ENCODE data around the gene SYT15B. TPM values are rescaled to one million over a fixed set of nuclear protein-coding genes. Genes with fewer than 3 reads are reported as not detected.
"Not testable (repeated sequence)": the region's sequence is repeated elsewhere in the genome, so short reads cannot be mapped to it uniquely, and the experiment has no call there.

Gene SYT15B
- total RNA-seq, 2 experiments from 2014 or later: 0.16 TPM

GRCh38 chr10:47753871-47754270 is 9.5 kb downstream of the SYT15B start:
- H3K4me3 Mint-ChIP-seq; DNase-seq; intact Hi-C loops (cut with micrococcal nuclease); H3K9me3 Mint-ChIP-seq; H3K27me3 Mint-ChIP-seq; H3K27ac Mint-ChIP-seq; H3K36me3 Mint-ChIP-seq (ENCODE audit: low read depth); POLR2A ChIA-PET; ATAC-seq; H3K4me1 Mint-ChIP-seq (ENCODE audit: low read depth); CTCF ChIA-PET: not testable (repeated sequence)

- H3K4me3 Mint-ChIP-seq; H3K36me3 Mint-ChIP-seq (ENCODE audit: low read depth); DNase-seq; H3K27me3 Mint-ChIP-seq; H3K27ac Mint-ChIP-seq; H3K4me1 Mint-ChIP-seq (ENCODE audit: low read depth); H3K9me3 Mint-ChIP-seq; POLR2A ChIA-PET; CTCF ChIA-PET; intact Hi-C loops (cut with micrococcal nuclease): not testable (repeated sequence)
- peak; percentile 62 for ATAC-seq
These were observed 10.2 kb downstream of the SYT15B start for GRCh38 chr10:47753176-47753575.

- not testable (repeated sequence) for ATAC-seq; H3K36me3 Mint-ChIP-seq (ENCODE audit: low read depth)
These were observed 11.6 kb downstream of the SYT15B start for GRCh38 chr10:47751821-47752220.

GRCh38 chr10:47750360-47750759 is 13.0 kb downstream of the SYT15B start:
- H3K9me3 Mint-ChIP-seq; H3K36me3 Mint-ChIP-seq (ENCODE audit: low read depth); DNase-seq; POLR2A ChIA-PET; H3K27ac Mint-ChIP-seq; intact Hi-C loops (cut with micrococcal nuclease); H3K27me3 Mint-ChIP-seq; H3K4me3 Mint-ChIP-seq; CTCF ChIA-PET; H3K4me1 Mint-ChIP-seq (ENCODE audit: low read depth); ATAC-seq: not testable (repeated sequence)

More at GRCh38 chr10:47751821-47752220, 11.6 kb downstream of the SYT15B start:
- CTCF ChIA-PET; H3K4me1 Mint-ChIP-seq (ENCODE audit: low read depth); H3K9me3 Mint-ChIP-seq; H3K27ac Mint-ChIP-seq; DNase-seq; H3K4me3 Mint-ChIP-seq; intact Hi-C loops (cut with micrococcal nuclease); H3K27me3 Mint-ChIP-seq; POLR2A ChIA-PET: not testable (repeated sequence)

GRCh38 chr10:47746780-47747376 is 16.5 kb downstream of the SYT15B start:
- H3K4me3 Mint-ChIP-seq; H3K27ac Mint-ChIP-seq; DNase-seq; POLR2A ChIA-PET; H3K27me3 Mint-ChIP-seq; intact Hi-C loops (cut with micrococcal nuclease); ATAC-seq; CTCF ChIA-PET; H3K4me1 Mint-ChIP-seq (ENCODE audit: low read depth); H3K9me3 Mint-ChIP-seq; H3K36me3 Mint-ChIP-seq (ENCODE audit: low read depth): not testable (repeated sequence)

- DNase-seq; POLR2A ChIA-PET; H3K27ac Mint-ChIP-seq; H3K27me3 Mint-ChIP-seq; intact Hi-C loops (cut with micrococcal nuclease); H3K36me3 Mint-ChIP-seq (ENCODE audit: low read depth); H3K4me3 Mint-ChIP-seq; CTCF ChIA-PET; H3K9me3 Mint-ChIP-seq; H3K4me1 Mint-ChIP-seq (ENCODE audit: low read depth); ATAC-seq: not testable (repeated sequence)
These were observed 18.5 kb downstream of the SYT15B start for GRCh38 chr10:47744881-47745280.

GRCh38 chr10:47743611-47744550 is 19.5 kb downstream of the SYT15B start:
- DNase-seq (peak; percentile 19), ATAC-seq (peak; percentile 87)
- H3K4me3 Mint-ChIP-seq; H3K36me3 Mint-ChIP-seq (ENCODE audit: low read depth); H3K27ac Mint-ChIP-seq; H3K9me3 Mint-ChIP-seq; CTCF ChIA-PET; H3K27me3 Mint-ChIP-seq; H3K4me1 Mint-ChIP-seq (ENCODE audit: low read depth); POLR2A ChIA-PET; intact Hi-C loops (cut with micrococcal nuclease): not testable (repeated sequence)

GRCh38 chr10:47740868-47741267 is 22.5 kb downstream of the SYT15B start:
- H3K27ac Mint-ChIP-seq; H3K27me3 Mint-ChIP-seq; H3K4me1 Mint-ChIP-seq (ENCODE audit: low read depth); H3K9me3 Mint-ChIP-seq; H3K4me3 Mint-ChIP-seq; CTCF ChIA-PET; DNase-seq; POLR2A ChIA-PET; H3K36me3 Mint-ChIP-seq (ENCODE audit: low read depth); intact Hi-C loops (cut with micrococcal nuclease): not testable (repeated sequence)
- peak; percentile 85 for ATAC-seq

GRCh38 chr10:47730911-47731310 is 32.5 kb downstream of the SYT15B start:
- CTCF ChIA-PET; DNase-seq; H3K4me3 Mint-ChIP-seq; intact Hi-C loops (cut with micrococcal nuclease); H3K9me3 Mint-ChIP-seq; H3K36me3 Mint-ChIP-seq (ENCODE audit: low read depth); H3K4me1 Mint-ChIP-seq (ENCODE audit: low read depth); H3K27ac Mint-ChIP-seq; POLR2A ChIA-PET; ATAC-seq; H3K27me3 Mint-ChIP-seq: not testable (repeated sequence)

- DNase-seq; H3K36me3 Mint-ChIP-seq (ENCODE audit: low read depth); H3K4me3 Mint-ChIP-seq; H3K4me1 Mint-ChIP-seq (ENCODE audit: low read depth); ATAC-seq; H3K27me3 Mint-ChIP-seq; intact Hi-C loops (cut with micrococcal nuclease); POLR2A ChIA-PET; H3K9me3 Mint-ChIP-seq; H3K27ac Mint-ChIP-seq; CTCF ChIA-PET: not testable (repeated sequence)
These were observed 37.7 kb downstream of the SYT15B start for GRCh38 chr10:47725740-47726139.

- H3K27me3 Mint-ChIP-seq; ATAC-seq; H3K36me3 Mint-ChIP-seq (ENCODE audit: low read depth); H3K27ac Mint-ChIP-seq; H3K9me3 Mint-ChIP-seq; CTCF ChIA-PET; intact Hi-C loops (cut with micrococcal nuclease); DNase-seq; POLR2A ChIA-PET; H3K4me3 Mint-ChIP-seq; H3K4me1 Mint-ChIP-seq (ENCODE audit: low read depth): not testable (repeated sequence)
These were observed 38.3 kb downstream of the SYT15B start for GRCh38 chr10:47725047-47725446.

- H3K4me1 Mint-ChIP-seq (ENCODE audit: low read depth); CTCF ChIA-PET; intact Hi-C loops (cut with micrococcal nuclease); ATAC-seq; H3K27me3 Mint-ChIP-seq; H3K9me3 Mint-ChIP-seq; H3K36me3 Mint-ChIP-seq (ENCODE audit: low read depth); DNase-seq; H3K4me3 Mint-ChIP-seq; POLR2A ChIA-PET; H3K27ac Mint-ChIP-seq: not testable (repeated sequence)
These were observed 39.3 kb downstream of the SYT15B start for GRCh38 chr10:47724119-47724518.
